ENCODE results near the gene MED12L. TPM values are rescaled to one million over a fixed set of nuclear protein-coding genes. Genes with fewer than 3 reads are reported as not detected.
A peak's percentile ranks its signal among the peaks of the same experiment; 100 is the strongest.

Gene MED12L
- total RNA-seq, 4 donors from 2014 or later = 0.12 to 0.77 (median 0.21) TPM

GRCh38 chr3:151087648-151088047 is 2.2 kb downstream of the MED12L start:
- no peaks in the 10 kb centered on the region for H3K36me3 ChIP-seq
- no peak for ATAC-seq
- H3K9me3 ChIP-seq = no peaks in the 10 kb centered on the region
- TF ChIP-seq CTCF (IDR thresholded peaks at IDR 0.05) (no peak), POLR2AphosphoS5 (IDR thresholded peaks at IDR 0.05) (no peak), EP300 (IDR thresholded peaks at IDR 0.05) (no peak)
- H3K27ac ChIP-seq = no peak overlapping the region
- peak overlapping the region in 1 of 2 donors; percentile 68 for H3K4me3 ChIP-seq
- peaks cover 0 to 27% (median 14%) of the 10 kb centered on the region in 3 donors for H3K4me1 ChIP-seq
- H3K27me3 ChIP-seq = peaks cover 21% of the 10 kb centered on the region
- 55 to 76% methylated on average over 2 of the region's 2 CpGs for WGBS, 2 donors (ENCODE audit: low coverage in 1 of 2)

DNA sequence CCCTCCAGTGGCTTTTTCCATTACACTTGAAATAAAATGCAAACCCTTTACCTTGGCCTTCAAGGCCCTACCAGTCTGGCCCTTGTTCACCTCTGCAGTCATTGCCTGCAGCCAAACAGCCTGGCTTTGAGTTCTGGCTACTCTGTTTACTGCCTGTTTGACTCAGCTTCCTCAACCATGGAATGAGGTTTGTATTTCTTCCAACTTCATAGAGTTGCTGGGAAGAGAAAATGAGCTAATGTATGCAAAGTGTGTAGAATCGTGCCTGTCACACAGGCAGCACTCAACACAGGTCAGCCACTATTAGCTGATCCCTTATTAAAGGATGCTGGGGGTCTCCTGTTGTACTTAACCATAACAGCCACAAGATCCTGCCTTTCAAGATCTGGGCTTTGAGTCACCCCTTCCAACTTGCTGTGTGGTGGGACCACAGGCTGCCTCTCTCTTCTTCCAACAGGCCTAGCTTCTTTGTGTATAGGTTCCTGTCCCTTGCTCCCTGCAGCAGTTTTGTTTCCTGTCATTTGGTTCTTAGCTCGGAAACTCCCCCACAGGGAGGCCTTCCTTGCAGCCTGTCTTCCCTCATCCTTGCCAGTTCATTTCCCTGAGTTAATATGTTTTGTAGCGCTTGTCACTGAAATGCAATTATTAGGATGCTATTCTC is 6.4 kb downstream of the MED12L start:
- WGBS, 2 donors (ENCODE audit: low coverage in 1 of 2) = 89 to 96% methylated on average over 2 to 3 of the region's 3 CpGs
- Histone ChIP-seq H3K27ac (no peak overlapping the region), H3K27me3 (no peaks in the 10 kb centered on the region), H3K36me3 (no peaks in the 10 kb centered on the region), H3K4me3 (no peak overlapping the region), H3K4me1 (peaks cover 0 to 7% (median 0%) of the 10 kb centered on the region in 3 donors), H3K9me3 (no peaks in the 10 kb centered on the region)
- no peak for TF ChIP-seq EP300 (IDR thresholded peaks at IDR 0.05)
- TF ChIP-seq POLR2AphosphoS5 (IDR thresholded peaks at IDR 0.05) = no peak
- TF ChIP-seq POLR2A (IDR thresholded peaks at IDR 0.05) = no peak
- no peak for TF ChIP-seq CTCF (IDR thresholded peaks at IDR 0.05)
- no peak for ATAC-seq

DNA sequence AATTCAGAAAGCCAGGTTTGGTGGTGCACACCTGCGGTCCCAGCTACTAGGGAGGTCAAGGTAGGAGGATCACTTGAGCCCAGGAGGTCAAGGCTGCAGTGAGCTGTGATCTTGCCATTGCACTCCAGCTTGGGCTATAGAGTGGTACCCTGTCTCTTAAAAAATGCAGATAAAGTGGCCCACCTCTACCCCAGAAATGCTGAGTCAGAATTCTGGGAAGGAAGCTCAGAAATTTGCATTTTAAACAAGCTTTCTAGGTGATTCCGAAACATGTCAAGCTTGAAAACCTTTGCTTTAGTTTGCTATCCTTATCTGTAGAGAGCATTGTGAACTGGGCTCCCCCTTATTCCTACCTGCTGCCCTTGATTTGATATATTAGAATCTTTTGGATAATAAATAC is 7.7 kb downstream of the MED12L start:
- WGBS, 2 donors (ENCODE audit: low coverage in 1 of 2) = 100% methylated on average over 2 of the region's 2 CpGs
- no peak overlapping the region for H3K4me3 ChIP-seq
- no peaks in the 10 kb centered on the region for H3K36me3 ChIP-seq
- TF ChIP-seq CTCF (IDR thresholded peaks at IDR 0.05) (no peak), EP300 (IDR thresholded peaks at IDR 0.05) (no peak), POLR2AphosphoS5 (IDR thresholded peaks at IDR 0.05) (no peak), POLR2A (IDR thresholded peaks at IDR 0.05) (no peak)
- H3K27me3 ChIP-seq = no peaks in the 10 kb centered on the region
- no peak for ATAC-seq
- H3K9me3 ChIP-seq = no peaks in the 10 kb centered on the region
- H3K4me1 ChIP-seq = no peaks in the 10 kb centered on the region
- H3K27ac ChIP-seq = no peak overlapping the region

DNA sequence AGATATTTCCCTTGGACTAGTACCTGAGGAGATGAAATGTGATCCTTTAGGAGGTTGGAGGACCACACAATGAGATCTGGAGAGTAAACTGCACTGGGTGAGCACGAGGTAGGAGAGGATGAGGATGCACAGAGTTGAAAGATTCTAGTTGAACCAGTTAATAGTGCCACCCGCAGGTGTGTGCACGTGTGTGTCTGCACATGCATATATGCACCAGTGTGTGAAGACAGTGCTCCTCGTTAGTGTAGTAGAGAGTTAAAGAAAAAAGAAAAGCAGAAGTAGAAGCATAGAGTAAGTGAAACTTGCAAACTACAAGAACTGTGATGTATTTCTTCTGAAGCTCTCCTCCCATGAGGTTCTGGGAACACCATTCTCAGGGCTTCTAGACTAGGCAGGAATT is 8.4 kb downstream of the MED12L start:
- 70 to 71% methylated on average over 4 of the region's 4 CpGs for WGBS, 2 donors (ENCODE audit: low coverage in 1 of 2)
- Histone ChIP-seq H3K36me3 (no peaks in the 10 kb centered on the region), H3K27ac (no peak overlapping the region), H3K4me1 (no peaks in the 10 kb centered on the region), H3K4me3 (no peak overlapping the region), H3K9me3 (no peaks in the 10 kb centered on the region), H3K27me3 (no peaks in the 10 kb centered on the region)
- TF ChIP-seq CTCF (IDR thresholded peaks at IDR 0.05) (no peak), POLR2A (IDR thresholded peaks at IDR 0.05) (no peak)
- no peak for ATAC-seq

DNA sequence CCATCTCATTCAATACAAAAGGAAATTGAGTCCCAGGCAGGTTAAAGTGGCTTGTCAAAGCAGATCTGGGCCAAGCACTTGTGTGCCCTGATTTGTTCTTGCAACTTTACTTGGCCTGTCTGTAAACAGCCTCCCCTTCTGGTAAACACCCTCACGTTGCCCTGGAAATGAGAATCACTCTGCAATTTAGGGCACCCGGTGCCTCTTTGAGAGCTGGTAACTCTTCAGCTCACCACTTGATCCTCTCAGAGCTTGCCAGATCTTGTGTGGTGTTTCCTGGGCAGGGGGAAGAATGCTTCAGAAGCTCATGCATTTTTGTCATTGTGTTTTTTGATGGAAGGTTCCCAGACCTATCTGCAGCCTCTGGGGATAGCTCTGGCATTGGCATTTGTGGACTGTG is 11.3 kb downstream of the MED12L start:
- H3K27me3 ChIP-seq = no peaks in the 10 kb centered on the region
- ATAC-seq = no peak
- H3K4me3 ChIP-seq = no peak overlapping the region
- TF ChIP-seq POLR2AphosphoS5 (IDR thresholded peaks at IDR 0.05) = no peak
- TF ChIP-seq CTCF (IDR thresholded peaks at IDR 0.05) = no peak
- no peak for TF ChIP-seq POLR2A (IDR thresholded peaks at IDR 0.05)
- no peak for TF ChIP-seq EP300 (IDR thresholded peaks at IDR 0.05)
- no peaks in the 10 kb centered on the region for H3K4me1 ChIP-seq
- no peaks in the 10 kb centered on the region for H3K9me3 ChIP-seq
- WGBS, 2 donors (ENCODE audit: low coverage in 1 of 2) = 60 to 75% methylated on average over 2 of the region's 2 CpGs
- H3K27ac ChIP-seq = no peak overlapping the region
- no peaks in the 10 kb centered on the region for H3K36me3 ChIP-seq

Measured in gastroesophageal sphincter (tissue), 4 donors.